Measurements from ENCODE around the gene TBC1D5.

- TF ChIP-seq EZH2 (IDR thresholded peaks at IDR 0.05; ENCODE audit: low read depth, low read length, severe bottlenecking) (no peak), POLR2AphosphoS5 (IDR thresholded peaks at IDR 0.05; ENCODE audit: low read depth, low read length) (no peak), USF2 (IDR thresholded peaks at IDR 0.05; ENCODE audit: low read length) (no peak), CTCF (IDR thresholded peaks at IDR 0.05; ENCODE audit: control extremely low read depth in 1 of 3, insufficient read depth in 1 of 3, low read depth in 1 of 3, low read length in 3 of 3) (no peak), GABPA (IDR thresholded peaks at IDR 0.05; ENCODE audit: borderline replicate concordance, insufficient read depth, low read length) (no peak), ATF3 (IDR thresholded peaks at IDR 0.05; ENCODE audit: insufficient read depth, low read depth, low read length) (no peak), SAP30 (IDR thresholded peaks at IDR 0.05; ENCODE audit: insufficient read depth, insufficient replicate concordance, low read length) (no peak), EGR1 (IDR thresholded peaks at IDR 0.05; ENCODE audit: borderline replicate concordance, low read depth, low read length) (no peak)
Measured at GRCh38 chr3:17678116-17678741, 64.2 kb downstream of the TBC1D5 start.
